OCI-LY7 (cell line): ENCODE data around the gene RPS6KA2. TPM values are rescaled to one million over a fixed set of nuclear protein-coding genes. Genes with fewer than 3 reads are reported as not detected.

Source experiments
- BruUV-seq: library from RNA; stranded (reverse); fragments of 400-500 nt; replicated peaks from 2 replicates; lab custom pipeline; 2021; lab: Mats Ljungman, UMichigan
- CTCF ChIA-PET: fragments of 300-600 bp; sonication (Branson Sonifier 250); formaldehyde crosslinking; loops from one replicate; lab custom pipeline; 2022; ENCODE audit warnings: antibody characterized with exemption; ENCODE audit not compliant: unreplicated experiment; lab: Charles Lee
- POLR2A ChIA-PET: fragments of 300-600 bp; sonication (Branson Sonifier 250); formaldehyde crosslinking; loops from one replicate; lab custom pipeline; 2022; ENCODE audit warnings: antibody characterized with exemption; lab: Charles Lee
- DNase-seq: peaks from one replicate; pipeline ENCODE4 v3.0.0-alpha.2; 2015; ENCODE audit warnings: low spot score
- H2AFZ ChIP-seq: fragments of 200-600 bp; sonication (generic), shearing (Covaris generic); 2 replicates; pipeline ENCODE4 v1.6.1; 2014; ENCODE audit warnings: mild to moderate bottlenecking, antibody characterized with exemption, low read length, moderate library complexity
- H3K27ac ChIP-seq: fragments of 200-600 bp; sonication (generic); 2 replicates; pipeline ENCODE4 v1.5.1; 2014; ENCODE audit warnings: mixed run types, low read depth, mild to moderate bottlenecking, moderate library complexity, low read length, inconsistent platforms; ENCODE audit not compliant: poor library complexity, severe bottlenecking
- H3K36me3 ChIP-seq: fragments of 200-600 bp; sonication (generic); 2 replicates; pipeline ENCODE4 v1.6.1; 2014; ENCODE audit warnings: mild to moderate bottlenecking, antibody characterized with exemption, low read length, moderate library complexity, mixed read lengths; ENCODE audit not compliant: insufficient read depth
- H3K4me1 ChIP-seq: fragments of 200-600 bp; sonication (generic); 2 replicates; pipeline ENCODE4 v1.5.1; 2014; ENCODE audit warnings: mild to moderate bottlenecking, low read length; ENCODE audit not compliant: insufficient read depth, poor library complexity, severe bottlenecking
- H3K4me2 ChIP-seq: fragments of 200-600 bp; sonication (generic); 2 replicates; pipeline ENCODE4 v1.6.1; 2014; ENCODE audit warnings: mild to moderate bottlenecking, low read length
- H3K4me3 ChIP-seq: fragments of 200-600 bp; sonication (generic); 2 replicates; pipeline ENCODE4 v1.5.1; 2014; ENCODE audit warnings: mild to moderate bottlenecking, low read depth, low read length; ENCODE audit not compliant: poor library complexity, severe bottlenecking
- H3K79me2 ChIP-seq: fragments of 200-600 bp; sonication (generic); 2 replicates; pipeline ENCODE4 v1.6.1; 2016; ENCODE audit warnings: low read depth, mild to moderate bottlenecking, low read length, moderate library complexity, mixed read lengths; ENCODE audit not compliant: insufficient read depth
- H3K9me2 ChIP-seq: fragments of 200-600 bp; sonication (generic); 2 replicates; pipeline ENCODE4 v1.6.1; 2016; ENCODE audit warnings: mild to moderate bottlenecking, low read length, mixed read lengths; ENCODE audit not compliant: insufficient read depth
- H3K9me3 ChIP-seq: fragments of 200-600 bp; sonication (generic); 2 replicates; pipeline ENCODE4 v1.6.1; 2014; ENCODE audit warnings: mild to moderate bottlenecking, mixed run types, low read length, mixed read lengths
- H4K20me1 ChIP-seq: fragments of 200-600 bp; sonication (generic); 2 replicates; pipeline ENCODE4 v1.6.1; 2014; ENCODE audit warnings: mild to moderate bottlenecking, antibody characterized with exemption, low read length, moderate library complexity, mixed read lengths; ENCODE audit not compliant: insufficient read depth
- EZH2phosphoT487 ChIP-seq: fragments of 200-600 bp; sonication (generic); IDR thresholded peaks from 2 replicates; pipeline ENCODE4 v1.6.1; 2018; ENCODE audit warnings: low read depth, borderline replicate concordance, mild to moderate bottlenecking, mixed run types, antibody characterized with exemption, low read length, moderate library complexity, mixed read lengths
- intact Hi-C: fragments of 100-400 bp; cut with micrococcal nuclease; formaldehyde crosslinking; loops from one replicate; pipeline ENCODE4 v1.10.0; 2022; ENCODE audit not compliant: unreplicated experiment
- total RNA-seq, 2 experiments: library from RNA; depleted of rRNA in 1 of 2; stranded (reverse); fragments of >200 nt in 1 of 2; shearing (Covaris generic) in 1 of 2; gene quantifications; 2 replicates each; pipeline ENCODE4 v1.2.3, GENCODE V29; 2014 to 2022
- TF ChIP-seq, protein P1 (sequence below): fragments of 200-600 bp; sonication (generic); conservative IDR thresholded peaks from 2 replicates; pipeline ENCODE4 v1.5.1; 2014; ENCODE audit warnings: mild to moderate bottlenecking, antibody characterized with exemption, low read length, moderate library complexity, mixed read lengths

Gene RPS6KA2
- total RNA-seq, 2 experiments from 2014 or later: 0.69 to 1.9 TPM

DNA sequence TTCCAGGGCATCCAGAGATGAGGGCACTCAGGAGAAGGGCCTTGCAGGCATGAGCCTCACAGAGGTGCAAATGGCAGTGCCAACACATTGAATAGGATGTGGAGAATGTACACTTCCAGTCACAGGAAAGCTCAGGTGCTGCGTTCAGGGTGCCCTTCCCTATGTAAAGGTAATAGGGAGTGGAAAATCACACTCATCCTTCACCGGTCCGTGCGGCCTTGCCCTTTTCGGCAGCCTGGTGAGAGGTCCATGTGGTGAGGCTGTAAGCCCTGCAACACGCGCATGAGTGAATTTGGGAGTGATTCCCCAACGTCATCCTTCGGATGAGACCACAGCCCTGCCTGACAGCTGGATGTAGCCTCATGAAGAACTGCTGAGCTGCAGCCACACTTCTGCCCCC lies 43.0 kb upstream of the RPS6KA2 start:
- ChIA-PET CTCF (no interaction called here), POLR2A (no interaction called here)
- intact Hi-C loops: no loop called here
- Histone ChIP-seq H3K4me1 (no peaks in the 10 kb centered on the region), H3K4me2 (no peak overlapping the region), H2AFZ (no peak overlapping the region), H3K79me2 (no peaks in the 10 kb centered on the region), H3K4me3 (no peak overlapping the region), H3K36me3 (no peaks in the 10 kb centered on the region), H3K9me3 (no peaks in the 10 kb centered on the region), H4K20me1 (no peaks in the 10 kb centered on the region), H3K27ac (no peak overlapping the region), H3K9me2 (no peaks in the 10 kb centered on the region)
- BruUV-seq: no TSS peak
- no peak for DNase-seq
- TF ChIP-seq EZH2phosphoT487: no peak
- TF ChIP-seq, protein P1, sequence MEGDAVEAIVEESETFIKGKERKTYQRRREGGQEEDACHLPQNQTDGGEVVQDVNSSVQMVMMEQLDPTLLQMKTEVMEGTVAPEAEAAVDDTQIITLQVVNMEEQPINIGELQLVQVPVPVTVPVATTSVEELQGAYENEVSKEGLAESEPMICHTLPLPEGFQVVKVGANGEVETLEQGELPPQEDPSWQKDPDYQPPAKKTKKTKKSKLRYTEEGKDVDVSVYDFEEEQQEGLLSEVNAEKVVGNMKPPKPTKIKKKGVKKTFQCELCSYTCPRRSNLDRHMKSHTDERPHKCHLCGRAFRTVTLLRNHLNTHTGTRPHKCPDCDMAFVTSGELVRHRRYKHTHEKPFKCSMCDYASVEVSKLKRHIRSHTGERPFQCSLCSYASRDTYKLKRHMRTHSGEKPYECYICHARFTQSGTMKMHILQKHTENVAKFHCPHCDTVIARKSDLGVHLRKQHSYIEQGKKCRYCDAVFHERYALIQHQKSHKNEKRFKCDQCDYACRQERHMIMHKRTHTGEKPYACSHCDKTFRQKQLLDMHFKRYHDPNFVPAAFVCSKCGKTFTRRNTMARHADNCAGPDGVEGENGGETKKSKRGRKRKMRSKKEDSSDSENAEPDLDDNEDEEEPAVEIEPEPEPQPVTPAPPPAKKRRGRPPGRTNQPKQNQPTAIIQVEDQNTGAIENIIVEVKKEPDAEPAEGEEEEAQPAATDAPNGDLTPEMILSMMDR: no peak

DNA sequence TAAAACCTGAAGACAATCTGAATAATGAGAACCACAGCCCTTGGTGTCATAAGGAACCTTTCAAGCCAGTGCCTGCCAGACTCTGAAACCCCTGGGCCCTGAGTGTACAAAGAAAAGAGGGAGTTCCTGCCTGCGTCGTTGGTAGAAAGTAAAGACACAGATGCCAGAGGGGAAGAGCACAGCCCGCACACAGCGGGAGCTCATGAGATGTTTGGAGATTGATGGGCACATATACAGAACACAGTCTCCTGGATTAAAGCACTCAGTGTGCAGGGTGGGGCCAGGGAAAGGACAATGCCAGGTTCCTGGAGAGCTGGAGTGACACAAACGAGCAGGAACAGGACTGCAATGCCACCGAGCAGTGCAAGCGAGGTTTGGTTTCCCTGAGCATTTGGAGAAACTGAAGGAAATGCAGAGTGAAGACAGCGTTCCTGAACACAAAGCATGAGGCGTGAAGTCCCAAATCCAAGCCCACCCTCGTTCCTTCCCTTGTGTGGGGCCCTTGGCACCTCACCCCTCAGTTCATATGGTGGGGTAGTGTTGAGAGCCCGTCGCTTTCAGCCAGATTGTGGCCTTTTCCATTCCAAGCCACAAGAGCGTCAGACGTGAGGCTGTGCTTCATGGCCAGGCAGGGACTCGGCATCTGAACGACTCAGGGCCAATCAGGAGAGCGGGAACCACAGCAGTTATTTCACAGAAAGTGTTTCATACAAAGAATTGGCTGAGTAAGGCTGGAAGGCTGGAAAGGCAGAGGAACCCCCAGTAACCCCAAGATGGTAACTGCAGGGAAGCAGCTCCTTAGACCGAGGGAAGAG lies 41.0 kb upstream of the RPS6KA2 start:
- intact Hi-C loops: no loop called here
- ChIA-PET POLR2A (no interaction called here), CTCF (no interaction called here)
- H3K4me3 ChIP-seq: no peak overlapping the region
- no peaks in the 10 kb centered on the region for H3K9me3 ChIP-seq
- H3K4me1 ChIP-seq: no peaks in the 10 kb centered on the region
- H3K9me2 ChIP-seq: no peaks in the 10 kb centered on the region
- no peak for DNase-seq
- no peaks in the 10 kb centered on the region for H3K36me3 ChIP-seq
- TF ChIP-seq, protein P1: no peak
- no peak for TF ChIP-seq EZH2phosphoT487
- H4K20me1 ChIP-seq: no peaks in the 10 kb centered on the region
- no TSS peak for BruUV-seq
- no peak overlapping the region for H3K4me2 ChIP-seq
- no peak overlapping the region for H2AFZ ChIP-seq
- H3K79me2 ChIP-seq: no peaks in the 10 kb centered on the region
- no peak overlapping the region for H3K27ac ChIP-seq

DNA sequence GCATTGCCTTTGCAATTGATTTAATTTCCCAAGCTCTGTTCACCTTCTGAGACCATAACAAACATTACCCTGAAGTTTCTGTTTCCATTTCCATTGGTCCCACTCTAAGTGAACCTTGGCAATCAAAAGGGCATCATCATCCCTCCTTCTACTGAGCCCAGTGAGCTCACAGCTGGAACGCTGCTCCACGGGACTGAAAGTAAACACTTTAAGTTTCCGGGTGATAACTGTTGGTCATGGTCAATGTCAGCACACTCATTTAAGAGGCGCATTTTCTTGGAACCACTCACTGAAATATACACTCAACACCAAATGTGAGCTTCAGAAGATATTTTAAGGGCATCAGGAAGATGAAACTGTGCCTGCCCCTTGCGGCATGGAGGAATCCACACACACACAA lies 37.1 kb upstream of the RPS6KA2 start:
- H3K4me3 ChIP-seq: no peak overlapping the region
- H3K9me2 ChIP-seq: no peaks in the 10 kb centered on the region
- H3K4me1 ChIP-seq: no peaks in the 10 kb centered on the region
- CTCF ChIA-PET: no interaction called here
- POLR2A ChIA-PET: interaction anchor here (2.0 kb wide), 1 partner anchor 10 kb away, joined by 5 read pairs; no protein-coding TSS in a partner anchor
- intact Hi-C loops: no loop called here
- H4K20me1 ChIP-seq: no peaks in the 10 kb centered on the region
- no peak overlapping the region for H3K27ac ChIP-seq
- no peak for DNase-seq
- no peaks in the 10 kb centered on the region for H3K9me3 ChIP-seq
- H3K36me3 ChIP-seq: no peaks in the 10 kb centered on the region
- no TSS peak for BruUV-seq
- no peak overlapping the region for H2AFZ ChIP-seq
- H3K4me2 ChIP-seq: no peak overlapping the region
- no peak for TF ChIP-seq EZH2phosphoT487
- TF ChIP-seq, protein P1: no peak
- H3K79me2 ChIP-seq: no peaks in the 10 kb centered on the region
